Mesenteric fat pad (tissue), 1 donor: ENCODE data around the gene VENTX. TPM values are rescaled to one million over a fixed set of nuclear protein-coding genes. Genes with fewer than 3 reads are reported as not detected.

ENCODE experiments used
- DNase-seq: peaks from one replicate; pipeline ENCODE4 v3.0.0-alpha.2; 2020; ENCODE audit warnings: low spot score
- total RNA-seq: library from RNA; stranded (reverse); fragmentation: NEBNext Ultra II Directional; extraction: Animal tissue kit (Norgen Biotek cat#: 25700); gene quantifications from one replicate; pipeline ENCODE4 v1.2.1, GENCODE V29; 2021
- donor health status: DM: yes; HTN: yes; CAD: no.

Gene VENTX
- total RNA-seq, 1 donor from 2014 or later = 4.0 TPM

- no peak for DNase-seq
These were observed 35.5 kb upstream of the VENTX start for GRCh38 chr10:133201948-133202725.

- no peak for DNase-seq
These were observed 34.6 kb upstream of the VENTX start for GRCh38 chr10:133202778-133203651.

GRCh38 chr10:133203652-133204195 is 33.9 kb upstream of the VENTX start:
- no peak for DNase-seq

GRCh38 chr10:133204226-133205015 is 33.2 kb upstream of the VENTX start:
- DNase-seq = no peak

GRCh38 chr10:133205146-133205545 is 32.5 kb upstream of the VENTX start:
- no peak for DNase-seq

GRCh38 chr10:133206356-133207040 is 31.2 kb upstream of the VENTX start:
- no peak for DNase-seq

GRCh38 chr10:133207041-133207600 is 30.5 kb upstream of the VENTX start:
- DNase-seq = no peak

- no peak for DNase-seq
These were observed 30.0 kb upstream of the VENTX start for GRCh38 chr10:133207627-133208026.

GRCh38 chr10:133208466-133208865 is 29.2 kb upstream of the VENTX start:
- no peak for DNase-seq

- no peak for DNase-seq
These were observed 28.5 kb upstream of the VENTX start for GRCh38 chr10:133209117-133209516.

- DNase-seq = no peak
These were observed 28.0 kb upstream of the VENTX start for GRCh38 chr10:133209641-133210040.

GRCh38 chr10:133210398-133211140 is 27.1 kb upstream of the VENTX start:
- DNase-seq = no peak

GRCh38 chr10:133211141-133211830 is 26.4 kb upstream of the VENTX start:
- no peak for DNase-seq

- no peak for DNase-seq
These were observed 25.4 kb upstream of the VENTX start for GRCh38 chr10:133211959-133212852.

- no peak for DNase-seq
These were observed 24.7 kb upstream of the VENTX start for GRCh38 chr10:133212853-133213494.

- DNase-seq = no peak
These were observed 23.8 kb upstream of the VENTX start for GRCh38 chr10:133213641-133214467.
